PFSK-1 (cell line): ENCODE measurements around the gene HLA-C.

ENCODE experiments used
- FOXP2 ChIP-seq: optimal IDR thresholded peaks from 2 replicates; pipeline ENCODE3; 2011; ENCODE audit warnings: borderline replicate concordance, control low read depth, inconsistent platforms; ENCODE audit not compliant: insufficient read depth; ENCODE audit errors: extremely low read length, extremely low read depth
- POLR2AphosphoS5 ChIP-seq: IDR thresholded peaks from 2 replicates; pipeline ENCODE4 v1.6.1; 2012; ENCODE audit warnings: low read depth, mild to moderate bottlenecking, control low read depth, low read length, moderate library complexity
- SIN3A ChIP-seq: IDR thresholded peaks from 2 replicates; pipeline ENCODE4 v1.6.1; 2012; ENCODE audit warnings: mild to moderate bottlenecking, low read length, moderate library complexity, borderline replicate concordance; ENCODE audit not compliant: insufficient read depth
- TAF1 ChIP-seq: IDR thresholded peaks from 2 replicates; pipeline ENCODE4 v1.6.1; 2012; ENCODE audit warnings: low read length, control low read depth, borderline replicate concordance; ENCODE audit not compliant: insufficient read depth
- TF ChIP-seq, protein P1 (sequence below), 2 experiments: IDR thresholded peaks; 2 replicates each; pipeline versions ENCODE4 v1.6.1 to v1.8.0; 2011 to 2012; ENCODE audit warnings: low read depth in 2 of 2, low read length in 2 of 2, control low read depth in 1 of 2, inconsistent platforms in 1 of 2, mild to moderate bottlenecking in 1 of 2, moderate library complexity in 1 of 2; ENCODE audit not compliant: insufficient read depth in 1 of 2

Gene HLA-C

DNA sequence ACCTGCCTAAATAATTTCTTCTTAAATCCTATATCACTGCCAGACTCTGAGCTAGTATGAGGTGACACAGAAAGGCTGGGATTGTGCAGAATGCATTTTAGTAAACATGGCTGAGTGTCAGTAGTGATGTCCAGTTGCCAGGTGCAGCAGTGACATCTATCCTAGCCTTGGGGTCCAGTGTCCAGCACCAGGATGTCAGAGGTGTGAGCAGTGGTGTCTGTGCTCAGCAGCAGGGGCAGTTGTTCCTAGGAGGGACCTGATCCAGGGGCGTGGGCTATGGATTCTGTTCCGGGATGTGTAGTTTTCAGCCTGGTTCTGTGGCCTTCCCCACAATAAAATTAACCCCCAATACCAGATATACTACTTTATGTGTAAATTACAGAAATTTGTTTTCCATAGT, 6.0 kb downstream of the HLA-C start:
- no peak for TF ChIP-seq SIN3A
- no peak for TF ChIP-seq TAF1
- TF ChIP-seq, protein P1, sequence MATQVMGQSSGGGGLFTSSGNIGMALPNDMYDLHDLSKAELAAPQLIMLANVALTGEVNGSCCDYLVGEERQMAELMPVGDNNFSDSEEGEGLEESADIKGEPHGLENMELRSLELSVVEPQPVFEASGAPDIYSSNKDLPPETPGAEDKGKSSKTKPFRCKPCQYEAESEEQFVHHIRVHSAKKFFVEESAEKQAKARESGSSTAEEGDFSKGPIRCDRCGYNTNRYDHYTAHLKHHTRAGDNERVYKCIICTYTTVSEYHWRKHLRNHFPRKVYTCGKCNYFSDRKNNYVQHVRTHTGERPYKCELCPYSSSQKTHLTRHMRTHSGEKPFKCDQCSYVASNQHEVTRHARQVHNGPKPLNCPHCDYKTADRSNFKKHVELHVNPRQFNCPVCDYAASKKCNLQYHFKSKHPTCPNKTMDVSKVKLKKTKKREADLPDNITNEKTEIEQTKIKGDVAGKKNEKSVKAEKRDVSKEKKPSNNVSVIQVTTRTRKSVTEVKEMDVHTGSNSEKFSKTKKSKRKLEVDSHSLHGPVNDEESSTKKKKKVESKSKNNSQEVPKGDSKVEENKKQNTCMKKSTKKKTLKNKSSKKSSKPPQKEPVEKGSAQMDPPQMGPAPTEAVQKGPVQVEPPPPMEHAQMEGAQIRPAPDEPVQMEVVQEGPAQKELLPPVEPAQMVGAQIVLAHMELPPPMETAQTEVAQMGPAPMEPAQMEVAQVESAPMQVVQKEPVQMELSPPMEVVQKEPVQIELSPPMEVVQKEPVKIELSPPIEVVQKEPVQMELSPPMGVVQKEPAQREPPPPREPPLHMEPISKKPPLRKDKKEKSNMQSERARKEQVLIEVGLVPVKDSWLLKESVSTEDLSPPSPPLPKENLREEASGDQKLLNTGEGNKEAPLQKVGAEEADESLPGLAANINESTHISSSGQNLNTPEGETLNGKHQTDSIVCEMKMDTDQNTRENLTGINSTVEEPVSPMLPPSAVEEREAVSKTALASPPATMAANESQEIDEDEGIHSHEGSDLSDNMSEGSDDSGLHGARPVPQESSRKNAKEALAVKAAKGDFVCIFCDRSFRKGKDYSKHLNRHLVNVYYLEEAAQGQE (IDR thresholded peaks at IDR 0.05; ENCODE audit: insufficient read depth in 1 of 2, low read depth in 2 of 2, low read length in 2 of 2) = no peak
- TF ChIP-seq POLR2AphosphoS5 = no peak
- TF ChIP-seq FOXP2 = no peak

DNA sequence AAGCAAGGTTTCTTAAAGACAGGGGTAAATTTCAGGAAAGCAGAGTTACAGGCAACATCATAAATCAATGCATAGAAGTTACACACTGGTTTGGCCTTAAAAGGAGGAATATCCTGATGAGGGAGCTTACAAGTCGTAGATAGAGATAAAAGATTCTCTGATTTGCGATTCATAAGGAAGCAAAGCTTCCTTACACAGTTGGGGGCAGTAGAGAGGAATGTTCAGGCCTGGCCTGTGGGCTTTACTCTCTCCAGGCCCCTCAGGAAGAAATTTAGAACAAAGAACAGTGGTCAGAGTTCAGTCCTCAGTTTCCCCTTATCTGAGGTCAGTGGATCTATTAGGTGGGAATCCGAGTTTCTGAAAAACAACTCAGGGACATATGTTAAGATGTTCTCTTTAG, 19.3 kb downstream of the HLA-C start:
- TF ChIP-seq FOXP2 (no peak), TAF1 (no peak), POLR2AphosphoS5 (no peak), SIN3A (no peak)
- TF ChIP-seq, protein P1 (IDR thresholded peaks at IDR 0.05; ENCODE audit: insufficient read depth in 1 of 2, low read depth in 2 of 2, low read length in 2 of 2) = no peak

DNA sequence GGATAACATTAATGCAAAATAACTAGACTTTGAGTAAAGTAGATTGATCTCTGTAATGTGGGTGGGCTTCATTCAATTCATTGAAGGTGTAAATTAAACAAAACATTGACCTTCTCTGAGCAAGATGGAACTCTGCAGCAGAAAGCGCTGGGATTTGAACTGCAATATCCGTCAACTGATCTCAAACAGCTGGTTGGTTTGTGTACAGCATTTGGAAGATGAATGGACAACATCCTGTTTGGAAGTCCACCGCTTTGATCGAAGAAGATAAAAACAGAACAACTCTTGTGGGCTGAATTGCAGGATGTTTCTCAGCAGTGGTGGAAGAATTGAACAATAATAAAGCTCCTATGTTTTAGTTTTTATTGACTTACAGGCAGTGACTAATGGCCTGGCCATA, 20.6 kb downstream of the HLA-C start:
- TF ChIP-seq SIN3A (no peak), POLR2AphosphoS5 (no peak), TAF1 (no peak), FOXP2 (no peak)
- TF ChIP-seq, protein P1 (IDR thresholded peaks at IDR 0.05; ENCODE audit: insufficient read depth in 1 of 2, low read depth in 2 of 2, low read length in 2 of 2) = no peak

DNA sequence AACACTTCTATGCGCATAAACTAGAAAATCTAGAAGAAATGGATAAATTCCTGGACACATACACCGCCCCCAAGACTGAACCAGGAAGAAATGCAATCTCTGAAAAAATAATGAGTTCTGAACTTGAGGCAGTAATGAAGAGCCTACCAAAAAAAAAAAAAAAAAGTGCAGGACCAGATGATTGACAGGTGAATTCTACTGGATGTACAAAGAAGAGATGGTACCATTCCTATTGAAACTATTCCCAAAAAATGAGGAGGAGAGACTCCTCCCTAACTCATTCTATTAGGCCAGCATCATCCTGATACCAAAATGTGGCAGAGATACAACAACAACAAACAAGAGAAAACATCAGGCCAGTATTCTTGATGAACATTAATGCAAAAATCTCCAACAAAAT, 22.7 kb downstream of the HLA-C start:
- TF ChIP-seq SIN3A = no peak
- TF ChIP-seq POLR2AphosphoS5 = no peak
- TF ChIP-seq, protein P1 (IDR thresholded peaks at IDR 0.05; ENCODE audit: insufficient read depth in 1 of 2, low read depth in 2 of 2, low read length in 2 of 2) = no peak
- TF ChIP-seq FOXP2 = no peak

DNA sequence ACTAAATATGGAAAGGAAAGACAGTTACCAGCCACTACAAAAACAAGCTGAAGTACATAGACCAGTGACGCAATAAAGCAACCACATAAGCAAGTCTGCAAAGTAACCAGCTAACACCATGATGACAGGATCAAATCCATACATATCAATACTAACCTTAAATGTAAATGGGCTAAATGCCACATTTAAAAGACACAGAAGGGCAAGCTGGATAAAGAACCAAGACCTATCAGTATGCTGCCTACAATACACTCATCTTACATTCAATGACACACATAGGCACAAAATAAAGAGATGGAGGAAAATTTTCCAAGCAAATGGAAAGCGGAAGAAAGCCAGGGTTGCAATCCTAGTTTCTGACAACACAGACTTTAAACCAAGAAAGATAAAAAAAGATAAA, 24.1 kb downstream of the HLA-C start:
- TF ChIP-seq TAF1 (no peak), POLR2AphosphoS5 (no peak), FOXP2 (no peak), SIN3A (no peak)
- TF ChIP-seq, protein P1 (IDR thresholded peaks at IDR 0.05; ENCODE audit: insufficient read depth in 1 of 2, low read depth in 2 of 2, low read length in 2 of 2) = no peak
